GM19239 (cell line): ENCODE measurements around the gene TSACC.
"Not testable (repeated sequence)": the region's sequence is repeated elsewhere in the genome, so short reads cannot be mapped to it uniquely, and the experiment has no call there.

Experiments used
- DNase-seq: peaks from one replicate; pipeline ENCODE4 v3.0.0; 2011; ENCODE audit warnings: low spot score; ENCODE audit not compliant: insufficient read length
- FAIRE-seq: peaks from 2 replicates; lab custom pipeline; 2011; peaks lifted over from hg19 to GRCh38; lab: Jason Lieb, UNC

Gene TSACC

DNA sequence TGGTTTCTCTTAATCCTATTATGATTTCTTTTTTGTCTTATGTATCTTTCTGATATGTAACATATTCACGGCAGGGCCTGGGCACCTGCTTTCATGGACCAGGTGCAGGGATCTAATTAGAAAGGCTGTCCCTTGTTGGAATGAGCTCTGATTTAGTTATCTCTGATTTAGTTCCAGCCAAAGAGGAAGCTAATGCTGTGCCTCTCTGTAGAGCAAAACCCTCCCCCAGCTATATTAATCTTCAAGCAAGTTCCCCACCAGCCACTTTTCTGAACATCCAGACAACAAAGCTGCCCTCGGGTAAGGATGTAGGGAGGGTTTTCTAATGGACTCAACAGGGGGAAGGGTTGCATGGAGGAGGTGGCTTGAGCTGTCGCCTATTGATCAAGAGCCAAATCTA, 6.1 kb downstream of the TSACC start:
- DNase-seq (no peak), FAIRE-seq (no peak)

DNA sequence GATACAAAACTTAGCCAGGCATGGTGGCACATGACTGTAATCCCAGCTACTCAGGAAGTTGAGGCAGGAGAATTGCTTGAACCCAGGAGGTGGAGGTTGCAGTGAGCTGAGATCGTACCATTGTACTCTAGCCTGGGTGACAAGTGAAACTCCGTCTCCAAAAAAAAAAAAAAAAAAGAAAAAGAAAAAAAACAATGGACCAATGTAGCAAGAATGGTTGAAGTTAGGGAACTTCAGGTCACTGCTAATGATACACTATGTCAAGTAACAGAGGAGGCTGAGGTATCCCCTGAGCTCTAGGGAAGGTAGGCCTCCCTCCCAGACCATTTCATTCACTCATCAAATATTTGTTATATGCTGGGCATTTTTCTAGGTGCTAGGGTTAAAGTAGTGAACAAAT, 7.7 kb downstream of the TSACC start:
- not testable (repeated sequence) for DNase-seq, FAIRE-seq

DNA sequence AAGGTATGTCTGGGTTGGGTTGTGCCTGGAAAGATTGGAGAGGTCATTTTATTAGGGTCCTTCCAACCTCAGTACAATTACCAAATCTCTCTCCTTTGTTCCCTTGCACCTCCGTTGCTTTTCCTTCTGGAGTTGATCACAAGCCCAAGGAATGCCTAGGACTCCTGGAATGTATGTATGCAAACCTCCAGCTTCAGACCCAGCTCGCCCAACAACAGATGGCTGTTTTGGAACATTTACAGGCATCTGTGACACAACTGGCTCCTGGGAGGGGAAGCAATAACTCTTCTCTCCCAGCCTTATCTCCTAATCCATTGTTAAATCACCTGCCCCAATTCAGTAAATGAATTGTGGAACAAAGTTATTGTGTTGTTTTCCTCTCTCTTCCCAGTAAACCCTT, 8.3 kb downstream of the TSACC start:
- FAIRE-seq (no peak), DNase-seq (no peak)

DNA sequence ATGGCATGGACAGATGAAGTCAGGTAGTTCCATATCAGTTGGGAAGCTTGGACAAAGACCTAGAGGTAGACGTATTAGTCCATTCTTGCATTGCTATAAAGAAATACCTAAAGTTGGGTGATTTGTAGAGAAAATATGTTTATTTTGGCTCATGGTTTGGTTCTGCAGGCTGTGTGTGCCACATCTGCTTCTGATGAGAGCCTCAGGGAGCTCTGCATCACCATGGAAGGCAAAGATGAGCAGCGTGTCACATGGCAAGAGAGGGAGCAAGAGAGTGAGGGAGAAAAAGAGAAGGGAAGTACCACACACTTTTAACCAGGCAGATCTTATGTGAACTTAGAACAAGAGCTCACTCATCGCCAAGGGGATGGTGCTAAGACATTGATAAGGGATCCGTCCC, 9.0 kb downstream of the TSACC start:
- DNase-seq: no peak
- FAIRE-seq: no peak

DNA sequence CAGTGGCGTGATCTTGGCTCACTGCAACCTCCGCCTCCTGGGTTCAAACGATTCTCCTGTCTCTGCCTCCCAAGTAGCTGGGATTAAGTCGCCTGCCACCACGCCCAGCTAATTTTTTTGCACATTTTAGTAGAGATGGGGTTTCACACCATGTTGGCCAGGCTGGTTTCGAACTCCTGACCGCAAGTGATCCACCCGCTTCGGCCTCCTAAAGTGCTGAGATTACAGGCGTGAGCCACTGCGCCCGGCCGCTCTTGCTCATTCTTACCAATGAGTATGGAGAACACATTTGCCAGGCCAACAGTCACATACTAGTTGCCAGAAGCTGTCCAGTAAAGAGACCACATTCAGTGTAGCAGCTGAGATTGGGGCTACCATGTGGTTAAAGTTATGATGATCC, 14.2 kb downstream of the TSACC start:
- DNase-seq, FAIRE-seq: not testable (repeated sequence)

DNA sequence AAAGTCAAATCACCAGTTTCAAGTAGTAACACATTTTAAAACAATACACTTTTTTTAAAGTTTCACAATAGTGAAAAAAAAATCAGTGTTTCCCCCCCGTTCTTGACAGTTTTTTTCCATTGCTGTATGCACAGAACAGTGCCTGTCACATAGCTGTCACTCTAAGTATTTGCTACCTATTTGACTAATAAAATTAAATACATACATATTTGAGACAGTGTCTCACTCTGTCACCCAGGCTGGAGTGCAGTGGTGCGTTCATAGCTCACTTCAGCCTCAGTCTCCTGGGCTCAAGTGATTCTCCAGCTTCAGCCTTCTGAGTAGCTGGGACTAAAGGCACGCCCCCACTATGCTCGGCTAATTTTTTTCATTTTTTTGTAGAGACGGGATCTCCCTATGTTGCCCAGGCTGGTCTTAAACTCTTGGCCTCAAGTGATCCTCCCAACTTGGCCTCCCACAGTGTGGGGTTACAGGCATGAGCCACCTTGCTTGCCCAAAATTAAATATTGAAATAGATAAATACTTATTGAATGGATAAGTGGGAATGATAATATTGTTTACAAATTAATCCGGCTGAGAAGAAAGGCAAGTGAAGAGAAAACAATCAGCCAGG, 18.0 kb downstream of the TSACC start:
- DNase-seq (no peak), FAIRE-seq (no peak)

DNA sequence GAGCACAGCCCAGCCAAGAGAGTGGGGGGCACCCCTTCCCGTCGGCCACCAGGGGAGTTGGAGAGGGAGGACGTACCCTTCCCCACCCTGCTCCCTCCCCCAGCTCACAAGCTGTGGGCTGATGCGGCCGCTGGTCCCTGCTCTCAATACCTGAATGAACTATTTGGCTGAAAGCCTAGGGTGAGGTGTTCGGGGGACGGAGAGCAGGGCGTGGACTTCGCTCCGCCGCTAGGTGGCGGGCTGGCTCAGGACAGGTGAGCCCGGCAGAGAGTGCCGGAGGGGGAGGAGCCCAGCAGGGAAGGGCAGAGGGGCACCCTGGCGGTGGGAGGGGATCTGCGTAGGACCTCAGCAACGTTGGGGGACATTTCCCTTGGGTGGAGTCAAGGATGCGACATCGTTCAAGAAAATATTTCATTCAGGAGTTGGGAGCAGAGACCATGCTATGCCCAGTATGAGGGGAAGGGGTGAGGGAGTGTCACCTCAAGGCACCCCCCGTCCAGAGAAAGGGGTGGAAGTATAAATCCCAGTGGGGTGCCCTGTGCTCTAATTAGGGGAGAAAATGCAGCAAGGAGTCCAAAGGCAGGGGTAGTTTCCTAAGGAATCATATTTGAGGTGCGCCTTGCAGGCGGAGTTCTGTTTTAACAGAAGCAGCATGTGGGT, 18.7 kb downstream of the TSACC start:
- peak; percentile 31 for FAIRE-seq

DNA sequence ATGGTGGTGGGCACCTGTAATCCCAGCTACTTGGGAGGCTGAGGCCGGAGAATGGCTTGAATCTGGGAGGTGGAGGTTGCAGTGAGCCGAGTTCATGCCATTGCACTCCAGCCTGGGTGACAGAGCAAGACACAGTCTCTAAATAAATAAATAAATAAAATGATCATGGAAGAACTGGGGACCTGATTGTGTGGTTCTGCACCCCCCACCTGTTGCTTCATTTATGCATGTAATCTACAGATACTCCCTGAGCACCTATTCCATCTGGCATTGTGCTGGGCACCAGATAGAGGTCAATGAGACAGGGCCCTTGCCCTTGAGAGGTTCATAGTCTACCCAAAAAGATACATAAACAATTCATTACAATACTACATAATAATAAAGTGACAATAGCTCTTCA, 19.7 kb downstream of the TSACC start:
- no peak for FAIRE-seq
- DNase-seq: no peak

More for the DNA sequence above, 18.7 kb downstream of the TSACC start:
- DNase-seq: peak; percentile 77

DNA sequence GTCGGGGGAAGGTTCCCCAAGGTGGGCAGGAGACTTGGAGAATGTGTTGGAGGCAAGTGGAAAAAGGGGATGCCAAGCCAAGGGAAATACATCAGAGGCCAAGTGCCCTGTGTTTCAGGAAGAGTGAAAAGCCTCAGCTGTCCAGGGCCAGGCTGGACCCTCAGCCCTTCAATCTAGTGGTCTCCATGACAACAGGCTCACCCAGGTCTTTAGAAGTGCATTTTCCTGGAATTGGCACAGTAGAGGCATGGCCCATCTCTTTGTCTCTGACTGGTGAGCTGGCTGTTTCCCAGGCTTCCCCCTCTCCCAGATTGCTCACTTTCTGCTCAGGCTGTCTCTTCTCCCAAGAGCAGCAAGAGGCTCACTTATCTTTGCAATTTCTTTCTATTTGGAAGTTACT, 20.3 kb downstream of the TSACC start:
- FAIRE-seq (no peak), DNase-seq (no peak)

DNA sequence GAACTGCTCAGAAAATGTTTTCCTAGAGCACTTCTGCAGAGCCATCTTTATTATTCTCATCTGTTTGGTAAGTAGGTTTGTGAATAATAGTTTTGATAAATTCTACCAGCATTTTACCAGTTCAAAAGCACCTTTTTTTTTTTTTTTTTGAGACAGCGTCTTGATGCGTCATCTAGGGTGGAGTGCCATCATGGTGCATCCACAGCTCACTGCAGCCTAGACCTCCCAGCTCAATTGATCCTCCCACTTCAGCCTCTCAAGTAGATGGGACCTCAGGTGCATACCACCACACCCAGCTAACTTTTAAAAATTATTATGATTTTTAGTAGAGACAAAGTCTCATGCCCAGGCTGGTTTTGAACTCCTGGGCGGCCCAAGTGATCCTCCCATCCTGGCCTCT, 20.9 kb downstream of the TSACC start:
- DNase-seq (no peak), FAIRE-seq (no peak)

DNA sequence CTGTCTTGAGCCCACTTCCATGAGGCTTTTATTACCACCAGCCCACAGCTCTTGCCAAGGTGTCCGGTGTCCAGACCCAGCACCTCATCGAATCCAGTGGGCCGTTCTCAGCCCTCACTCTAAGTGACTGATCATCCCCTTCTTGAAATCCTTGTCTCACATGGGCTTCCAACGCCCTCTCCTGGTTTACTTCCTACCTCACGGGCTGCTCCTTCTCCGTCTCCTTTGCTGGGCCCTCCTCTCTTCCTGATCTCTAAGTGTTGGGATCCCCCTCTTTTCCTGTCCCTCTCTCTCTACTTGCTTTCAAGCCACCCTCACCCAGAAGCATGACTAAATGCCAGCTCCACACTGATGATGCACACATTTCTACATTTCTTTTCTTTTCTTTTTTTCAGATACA, 21.6 kb downstream of the TSACC start:
- no peak for FAIRE-seq
- no peak for DNase-seq

DNA sequence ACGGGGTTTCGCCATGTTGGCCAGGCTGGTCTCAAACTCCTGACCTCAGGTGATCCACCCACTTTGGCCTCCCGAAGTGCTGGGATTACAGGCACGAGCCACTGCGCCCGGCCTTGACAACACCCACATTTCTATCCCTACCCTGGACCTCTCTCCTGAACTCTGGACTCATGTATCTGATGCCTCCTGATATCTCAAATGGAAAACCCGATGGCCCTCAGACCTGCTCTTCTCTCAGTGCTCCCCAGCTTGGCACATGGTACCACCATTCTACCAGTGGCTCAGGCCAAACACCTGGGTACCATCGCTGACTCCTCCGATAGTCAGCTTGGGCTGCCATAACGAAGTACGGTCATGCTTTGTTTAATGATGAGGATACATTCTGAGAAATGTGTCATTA, 22.2 kb downstream of the TSACC start:
- FAIRE-seq: no peak
- DNase-seq: no peak

DNA sequence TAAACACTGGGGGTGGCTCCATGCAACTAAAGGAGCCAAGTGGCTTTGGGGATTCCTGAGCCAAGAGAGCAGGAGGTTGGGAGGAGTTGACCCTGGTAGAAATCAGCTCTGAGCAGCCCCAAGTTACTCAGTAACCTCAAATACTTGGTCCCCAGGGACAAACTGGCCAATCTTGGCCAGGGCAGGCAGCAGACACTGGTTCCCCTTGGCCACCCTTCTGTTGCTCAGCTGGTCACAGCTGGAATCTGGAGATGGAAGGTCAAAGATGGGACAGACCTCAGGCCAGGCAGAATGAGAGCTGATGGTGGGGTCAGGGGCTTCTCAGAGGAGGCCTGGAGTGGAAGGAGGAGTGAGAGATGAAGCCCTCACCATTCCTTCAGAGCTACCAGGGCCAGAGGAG, 27.4 kb downstream of the TSACC start:
- FAIRE-seq (no peak), DNase-seq (no peak)

DNA sequence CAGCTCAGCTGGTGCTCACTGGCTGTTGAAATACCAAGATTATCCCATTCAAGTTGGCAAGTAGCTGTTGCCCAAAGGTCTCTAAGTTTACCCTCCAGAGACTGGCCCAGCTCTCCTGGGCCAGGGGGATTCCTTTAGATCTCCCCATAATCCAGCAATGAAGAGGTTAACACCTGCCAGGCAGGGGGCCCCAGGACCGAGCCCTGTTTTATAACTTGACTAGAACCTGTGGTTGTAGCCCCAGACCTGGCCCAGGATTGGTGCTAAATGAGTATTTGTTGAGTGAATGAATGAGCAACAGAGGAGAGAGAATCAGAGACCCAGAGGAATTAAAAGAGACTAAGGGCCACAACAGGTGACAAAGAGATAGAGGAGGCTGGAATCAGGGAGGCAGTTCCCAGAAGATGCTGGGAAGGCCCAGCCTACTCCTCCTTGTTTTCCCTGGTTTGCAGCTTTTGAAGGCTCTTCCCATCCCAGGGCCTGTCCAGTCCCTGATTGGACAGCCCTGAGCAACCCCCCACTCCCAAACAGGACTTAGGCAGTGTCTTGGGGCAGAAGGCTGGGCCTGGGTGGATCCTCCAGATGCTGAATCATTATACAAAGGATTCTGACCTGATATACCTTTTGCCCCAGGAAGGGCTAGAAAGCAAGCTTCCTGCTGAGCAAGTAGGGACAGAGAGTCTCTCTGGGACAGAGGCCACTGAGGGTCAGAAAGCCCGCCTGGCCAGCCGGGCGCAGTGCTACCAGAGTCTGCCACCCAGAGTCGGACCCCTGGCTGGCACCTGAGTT, 28.2 kb downstream of the TSACC start:
- FAIRE-seq (no peak), DNase-seq (no peak)

DNA sequence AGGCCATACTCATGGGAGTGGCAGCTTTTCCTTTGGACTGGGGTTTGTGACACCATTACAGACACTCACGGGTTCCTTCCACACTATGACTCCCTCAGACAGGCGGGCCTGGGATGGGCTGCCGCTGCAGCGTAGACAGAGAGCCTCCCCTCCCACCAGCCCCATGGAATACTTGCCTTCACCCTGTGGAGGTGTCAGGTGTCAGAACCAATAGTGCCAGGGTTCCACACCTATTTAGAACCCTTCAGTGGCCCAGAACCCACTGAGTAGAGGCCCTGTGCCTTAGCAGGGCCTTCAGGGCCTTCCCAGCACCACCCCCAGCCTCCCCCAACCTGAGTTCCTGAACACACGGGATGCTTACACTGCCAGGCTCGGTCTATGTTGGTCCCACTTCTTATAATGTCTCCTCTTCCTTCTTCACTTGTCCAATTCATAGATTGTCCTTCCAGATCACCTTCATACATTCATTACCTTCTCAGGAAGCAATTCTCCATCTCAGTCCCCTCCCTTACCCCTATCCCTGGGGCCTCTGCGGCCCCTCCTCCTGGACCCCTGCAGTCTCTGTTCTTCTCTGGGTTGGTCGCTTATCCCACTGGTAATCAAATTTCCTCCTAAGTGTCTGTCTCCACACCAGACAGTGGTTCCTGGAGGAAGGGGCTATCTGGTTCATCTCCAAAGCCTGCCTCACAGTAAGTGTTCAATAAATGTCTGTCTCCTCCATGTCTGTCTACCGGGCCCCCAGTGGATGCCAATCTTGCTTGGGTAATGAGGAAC, 29.2 kb downstream of the TSACC start:
- no peak for DNase-seq

DNA sequence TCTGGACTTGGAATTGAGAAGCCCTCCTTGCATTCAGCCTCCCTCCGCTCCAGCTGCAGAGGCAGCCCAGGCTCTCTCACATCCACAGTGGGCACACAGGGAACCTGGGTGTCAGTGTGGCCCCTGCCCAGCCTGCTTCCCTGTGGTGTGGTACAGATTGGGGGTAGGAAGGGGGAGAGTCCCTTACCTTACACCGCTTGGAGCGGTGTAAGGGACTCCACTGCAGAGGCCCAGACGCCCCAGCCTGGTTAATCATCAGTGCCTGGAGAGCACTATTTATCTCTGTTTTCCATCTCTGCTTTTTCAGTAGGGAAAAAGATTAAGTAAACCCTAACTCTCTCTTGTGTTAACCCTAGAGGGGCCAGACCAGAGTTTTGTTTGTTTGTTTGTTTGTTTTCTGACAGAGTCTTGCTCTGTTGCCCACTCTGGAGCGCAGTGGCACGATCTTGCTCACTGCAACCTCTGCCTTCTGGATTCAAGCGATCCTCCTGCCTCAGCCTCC, 29.9 kb downstream of the TSACC start:
- no peak for DNase-seq
- FAIRE-seq: no peak

More for the DNA sequence above, 29.2 kb downstream of the TSACC start:
- FAIRE-seq: no peak

DNA sequence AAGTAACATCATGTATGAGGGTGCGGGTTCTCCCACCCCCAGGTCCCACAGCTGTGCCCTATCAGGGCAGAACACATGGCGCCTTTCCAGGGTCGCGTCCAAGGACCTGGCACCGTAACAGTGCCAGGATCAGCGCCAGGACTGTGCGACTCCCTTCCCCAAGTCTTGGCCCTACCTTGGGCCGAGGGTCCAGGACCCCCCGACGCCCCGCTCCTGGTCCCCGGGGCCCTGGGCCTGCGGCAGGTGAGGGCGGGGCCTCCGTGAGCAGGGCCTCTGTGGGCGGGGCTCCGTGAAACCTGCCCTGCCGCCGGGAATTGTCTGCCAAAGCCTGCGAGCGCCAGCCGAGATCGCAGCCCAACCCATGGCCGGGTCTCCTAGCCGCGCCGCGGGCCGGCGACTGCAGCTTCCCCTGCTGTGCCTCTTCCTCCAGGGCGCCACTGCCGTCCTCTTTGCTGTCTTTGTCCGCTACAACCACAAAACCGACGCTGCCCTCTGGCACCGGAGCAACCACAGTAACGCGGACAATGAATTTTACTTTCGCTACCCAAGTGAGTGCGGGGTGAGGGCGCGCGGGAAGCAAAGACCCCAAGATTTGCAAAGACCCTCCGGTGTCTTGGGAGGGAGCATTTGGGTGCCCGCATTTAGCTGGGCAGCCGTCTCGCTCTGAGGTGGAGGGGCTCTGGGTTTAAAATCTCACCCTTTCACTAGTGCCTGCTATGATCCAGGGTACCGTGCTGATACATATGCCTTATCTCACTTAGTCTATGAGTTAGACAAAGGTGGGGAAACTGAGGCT, 30.8 kb downstream of the TSACC start, which contains the start of gene RHBG:
RHBG (plus strand) TSS at position 323 of the 796 bp plus-strand sequence; CDS start at position 362, 39 bp downstream.
- FAIRE-seq: no peak

DNA sequence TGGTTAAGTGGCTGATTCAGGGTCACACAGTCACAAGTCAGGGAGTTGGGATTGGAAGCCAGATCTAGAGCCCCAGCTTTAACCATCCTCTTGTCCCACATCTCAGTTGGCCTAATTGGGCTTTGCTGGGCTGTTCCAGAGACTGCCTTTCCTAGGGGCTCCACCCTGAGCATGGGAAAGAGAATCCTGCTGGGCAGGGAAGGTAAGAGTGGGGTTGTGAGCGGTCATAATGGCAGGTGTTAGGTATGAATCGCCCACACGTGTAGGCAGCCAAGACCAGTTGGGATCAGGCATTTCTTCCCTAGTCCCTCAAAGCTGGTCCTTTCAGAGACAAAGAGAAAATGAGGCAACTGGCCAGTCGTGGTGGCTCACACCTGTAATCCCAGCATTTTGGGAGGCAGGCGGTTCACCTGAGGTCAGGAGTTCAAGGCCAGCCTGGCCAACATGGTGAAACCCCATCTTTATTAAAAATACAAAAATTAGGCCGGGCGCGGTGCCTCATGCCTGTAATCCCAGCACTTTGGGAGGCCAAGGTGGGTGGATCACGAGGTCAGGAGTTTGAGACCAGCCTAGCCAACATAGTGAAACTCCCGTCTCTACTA, 31.5 kb downstream of the TSACC start:
- not testable (repeated sequence) for FAIRE-seq, DNase-seq

More for the DNA sequence above, 30.8 kb downstream of the TSACC start, which contains the start of gene RHBG:
- DNase-seq: no peak
